ENCODE data around the gene CTDSP1.

Gene CTDSP1

DNA sequence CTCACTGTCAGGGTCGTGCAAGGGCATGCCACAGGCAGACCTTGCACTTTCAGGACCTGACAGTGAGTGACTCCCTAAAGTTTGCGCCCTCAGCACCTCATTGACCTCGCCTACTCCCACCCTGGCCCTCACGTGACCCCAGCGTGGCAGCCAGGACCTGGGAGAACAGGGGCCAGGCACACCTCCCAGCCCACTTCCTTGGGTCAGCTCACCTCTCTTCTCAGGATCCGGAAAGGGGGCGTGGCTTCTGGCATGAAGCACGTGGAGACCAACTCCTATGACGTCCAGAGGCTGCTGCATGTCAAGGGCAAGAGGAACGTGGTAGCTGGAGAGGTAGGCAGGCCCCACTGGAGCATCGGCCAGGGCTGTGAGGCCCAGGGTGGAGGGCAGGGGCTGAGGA lies 28.1 kb downstream of the CTDSP1 start:
- no peak for DNase-seq

DNA sequence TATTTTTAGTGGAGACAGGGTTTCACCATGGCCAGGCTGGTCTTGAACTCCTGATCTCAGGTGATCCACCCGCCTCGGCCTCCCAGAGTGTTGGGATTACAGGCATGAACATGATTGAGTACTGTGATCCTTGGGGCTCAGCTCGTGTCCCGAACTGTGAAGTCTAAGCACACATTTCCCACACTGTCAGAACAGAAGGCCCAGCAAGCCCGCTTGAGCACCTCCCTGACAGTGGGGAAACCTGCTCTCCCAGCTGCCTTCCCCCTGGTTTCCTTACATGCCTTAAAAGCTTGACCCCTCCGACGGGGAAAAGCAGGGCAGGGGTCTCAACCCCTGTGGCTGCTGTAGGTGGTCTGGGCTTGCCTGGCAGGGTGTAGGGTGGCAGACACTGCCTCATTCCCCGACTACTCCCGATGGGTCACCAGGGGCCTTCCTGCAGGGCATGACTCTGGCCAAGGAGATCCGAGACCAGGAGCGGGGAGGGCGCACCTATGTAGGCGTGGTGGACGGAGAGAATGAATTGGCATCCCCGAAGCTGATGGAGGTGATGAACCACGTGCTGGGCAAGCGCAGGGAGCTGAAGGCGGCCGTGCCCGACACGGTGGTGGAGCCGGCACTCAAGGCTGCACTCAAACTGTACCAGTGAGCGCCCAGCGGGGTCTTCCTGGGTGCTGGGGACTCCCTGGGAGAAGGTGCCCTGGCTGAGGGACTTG lies 29.3 kb downstream of the CTDSP1 start:
- no peak for DNase-seq

DNA sequence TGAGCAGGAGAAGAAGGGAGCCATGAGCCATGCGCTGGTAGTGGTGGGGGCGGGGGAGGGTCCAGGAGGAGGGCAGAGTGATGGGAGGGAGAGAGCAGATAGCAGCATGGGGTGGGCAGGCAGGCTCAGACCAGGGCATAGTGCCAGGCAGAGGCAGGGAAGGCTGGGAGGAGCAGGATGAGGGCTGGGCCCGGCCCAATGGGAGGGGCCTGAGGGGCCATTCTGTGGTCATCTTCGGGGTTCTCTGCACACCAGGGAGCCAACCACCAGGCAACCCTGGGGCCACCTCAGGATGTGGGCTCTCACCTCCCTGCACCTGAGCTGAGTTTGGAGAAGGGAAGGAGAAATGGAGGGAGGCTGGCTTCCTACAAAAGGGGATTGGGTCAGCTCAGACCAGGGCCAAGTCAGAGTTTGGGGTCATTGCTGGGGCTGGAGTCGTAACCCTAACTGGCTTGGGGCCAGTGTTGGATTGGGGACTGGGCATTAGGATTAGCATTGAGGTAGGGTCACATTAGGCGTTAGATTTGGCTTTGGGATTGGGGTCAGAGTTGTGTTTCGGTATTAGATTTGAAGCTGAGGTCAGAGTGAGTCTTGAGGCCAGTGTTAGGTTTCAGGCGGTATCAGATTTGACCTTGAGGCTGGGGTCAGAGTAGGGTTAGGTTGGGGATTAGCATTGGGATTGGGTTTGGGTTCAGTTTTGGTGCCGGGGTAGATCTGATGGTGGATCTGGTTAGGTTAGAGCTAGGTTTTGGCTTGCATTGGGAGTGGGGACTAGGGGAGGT lies 30.4 kb downstream of the CTDSP1 start:
- no peak for DNase-seq

DNA sequence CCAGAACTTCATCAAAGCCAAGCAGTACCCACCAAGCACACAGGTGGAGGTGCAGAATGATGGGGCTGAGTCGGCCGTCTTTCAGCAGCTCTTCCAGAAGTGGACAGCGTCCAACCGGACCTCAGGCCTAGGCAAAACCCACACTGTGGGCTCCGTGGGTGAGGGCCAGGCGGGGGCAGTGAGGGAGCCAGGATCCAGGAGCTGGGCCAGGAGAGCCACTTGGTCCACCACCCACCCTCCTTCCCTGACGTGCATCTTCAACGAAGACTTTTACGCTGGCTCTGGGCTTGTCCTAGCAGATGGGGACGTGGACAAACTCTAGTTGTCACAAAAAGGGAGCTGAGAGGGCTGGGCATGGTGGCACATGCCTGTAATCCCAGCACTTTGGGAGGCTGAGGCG lies 31.1 kb downstream of the CTDSP1 start:
- DNase-seq: no peak

DNA sequence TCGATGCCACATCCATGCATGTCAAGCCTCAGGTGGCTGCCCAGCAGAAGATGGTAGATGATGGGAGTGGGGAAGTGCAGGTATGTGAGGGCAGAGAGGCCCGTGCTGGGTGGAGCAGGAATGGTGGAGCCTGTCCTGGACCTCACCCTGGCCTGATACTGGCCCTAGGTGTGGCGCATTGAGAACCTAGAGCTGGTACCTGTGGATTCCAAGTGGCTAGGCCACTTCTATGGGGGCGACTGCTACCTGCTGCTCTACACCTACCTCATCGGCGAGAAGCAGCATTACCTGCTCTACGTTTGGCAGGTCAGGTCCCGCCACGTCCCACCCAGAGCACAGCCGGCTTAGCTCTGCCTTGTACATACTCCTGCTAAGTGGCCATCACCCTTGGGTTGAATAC lies 32.2 kb downstream of the CTDSP1 start:
- no peak for DNase-seq

DNA sequence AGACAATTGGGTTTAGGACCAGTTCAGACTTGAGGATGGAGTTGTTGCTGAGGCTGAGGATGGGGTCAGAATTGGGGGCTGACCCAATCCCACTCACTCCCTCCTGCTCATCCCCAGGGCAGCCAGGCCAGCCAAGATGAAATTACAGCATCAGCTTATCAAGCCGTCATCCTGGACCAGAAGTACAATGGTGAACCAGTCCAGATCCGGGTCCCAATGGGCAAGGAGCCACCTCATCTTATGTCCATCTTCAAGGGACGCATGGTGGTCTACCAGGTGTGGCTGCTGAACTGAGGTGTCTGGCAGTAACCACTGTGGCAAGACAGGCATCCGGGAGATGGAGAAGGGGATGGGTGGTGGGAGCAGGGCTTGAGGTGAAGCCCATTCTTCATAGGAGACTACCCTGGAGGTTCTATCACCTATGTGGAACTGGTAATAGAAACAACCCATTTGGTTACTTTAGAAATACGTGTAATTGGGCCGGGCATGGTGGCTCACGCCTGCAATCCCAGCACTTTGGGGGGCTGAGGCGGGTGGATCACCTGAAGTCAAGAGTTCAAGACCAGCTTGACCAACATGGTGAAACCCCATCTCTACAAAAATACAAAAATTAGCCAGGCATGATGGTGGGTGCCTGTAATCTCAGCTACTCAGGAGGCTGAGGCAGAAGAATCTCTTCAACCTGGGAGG lies 33.2 kb downstream of the CTDSP1 start:
- no peak for DNase-seq

DNA sequence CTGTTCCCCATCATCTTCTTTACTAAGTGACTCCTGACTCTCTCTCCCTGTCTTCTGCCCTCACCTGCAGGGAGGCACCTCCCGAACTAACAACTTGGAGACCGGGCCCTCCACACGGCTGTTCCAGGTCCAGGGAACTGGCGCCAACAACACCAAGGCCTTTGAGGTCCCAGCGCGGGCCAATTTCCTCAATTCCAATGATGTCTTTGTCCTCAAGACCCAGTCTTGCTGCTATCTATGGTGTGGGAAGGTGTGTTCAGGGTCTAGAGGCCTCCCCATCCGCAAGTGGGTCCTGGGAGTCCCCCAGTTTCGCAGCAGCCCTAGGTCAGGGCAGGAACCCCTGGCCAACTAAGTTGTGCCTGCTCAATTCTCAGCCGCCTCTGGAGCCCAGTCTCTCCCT lies 34.8 kb downstream of the CTDSP1 start:
- no peak for DNase-seq

DNA sequence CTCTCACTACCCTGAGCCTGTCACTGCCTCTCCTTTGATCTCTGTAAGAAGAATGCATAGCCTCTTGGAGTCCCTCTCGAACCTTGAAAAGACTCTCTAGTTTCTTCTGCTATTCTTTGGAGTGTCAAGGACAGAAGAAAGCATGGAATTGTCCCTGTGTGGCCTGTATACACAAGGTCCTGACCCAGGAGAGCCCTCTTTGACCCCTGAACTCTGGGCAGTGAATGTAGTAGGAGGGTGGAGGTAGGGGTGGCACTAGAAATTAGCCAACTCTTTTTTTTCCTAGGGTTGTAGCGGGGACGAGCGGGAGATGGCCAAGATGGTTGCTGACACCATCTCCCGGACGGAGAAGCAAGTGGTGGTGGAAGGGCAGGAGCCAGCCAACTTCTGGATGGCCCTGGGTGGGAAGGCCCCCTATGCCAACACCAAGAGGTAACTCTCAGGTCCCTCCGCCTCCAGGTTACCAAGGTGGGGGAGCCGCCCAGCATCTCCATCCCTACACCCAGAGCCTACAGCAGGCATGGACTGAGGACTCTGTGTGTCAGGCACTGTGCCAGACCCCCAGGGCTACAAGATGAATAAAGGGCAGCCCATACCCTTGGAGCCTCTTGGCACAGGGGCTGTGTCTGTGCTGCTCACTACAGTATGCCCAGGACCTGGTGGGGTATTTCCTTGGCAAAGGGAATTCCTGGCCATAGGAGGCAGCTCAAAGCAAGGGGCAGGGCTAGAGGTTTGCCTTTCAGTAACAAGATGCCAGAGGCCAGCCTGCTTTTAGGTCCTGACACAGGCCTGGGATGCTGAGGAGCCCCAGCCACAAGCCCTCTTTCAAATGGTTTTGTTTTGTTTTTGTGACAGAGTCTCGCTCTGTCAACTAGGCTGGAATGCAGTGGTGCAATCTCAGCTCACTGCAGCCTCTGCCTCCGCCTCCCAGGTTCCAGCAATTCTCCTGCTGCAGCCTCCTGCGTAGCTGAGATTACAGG lies 35.6 kb downstream of the CTDSP1 start:
- no peak for DNase-seq

DNA sequence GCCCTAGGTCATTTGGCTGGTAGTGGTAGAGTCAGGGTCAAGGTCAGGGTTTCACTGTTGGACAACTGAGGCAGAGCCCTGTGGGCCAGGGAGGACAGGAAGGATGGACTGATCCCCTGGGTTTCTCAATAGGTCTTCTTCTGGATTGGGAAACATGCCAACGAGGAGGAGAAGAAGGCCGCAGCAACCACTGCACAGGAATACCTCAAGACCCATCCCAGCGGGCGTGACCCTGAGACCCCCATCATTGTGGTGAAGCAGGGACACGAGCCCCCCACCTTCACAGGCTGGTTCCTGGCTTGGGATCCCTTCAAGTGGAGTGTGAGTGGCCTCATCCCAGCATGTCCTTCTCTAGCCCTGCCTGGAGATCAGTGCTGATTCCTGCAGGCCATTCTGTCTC lies 37.3 kb downstream of the CTDSP1 start:
- no peak for DNase-seq

DNA sequence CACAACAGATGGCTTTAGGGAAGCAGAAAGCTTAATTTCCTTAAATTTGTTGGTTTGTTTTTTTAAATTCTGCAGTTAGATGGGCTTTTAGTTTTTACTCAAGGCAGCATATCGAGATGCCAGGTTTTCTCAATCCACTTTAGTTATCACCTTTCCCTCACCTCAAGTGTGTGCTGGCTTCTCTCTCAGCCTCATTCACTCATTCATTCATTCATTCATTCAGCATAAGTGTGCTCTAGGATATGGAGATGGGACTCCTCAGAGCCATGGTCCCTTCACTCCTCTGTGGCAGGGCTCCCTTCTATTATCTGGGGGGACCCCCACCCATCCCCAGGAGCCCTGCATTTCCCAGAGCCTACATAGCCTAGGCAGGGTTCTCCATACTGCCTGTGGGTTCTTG lies 38.3 kb downstream of the CTDSP1 start:
- DNase-seq: no peak

DNA sequence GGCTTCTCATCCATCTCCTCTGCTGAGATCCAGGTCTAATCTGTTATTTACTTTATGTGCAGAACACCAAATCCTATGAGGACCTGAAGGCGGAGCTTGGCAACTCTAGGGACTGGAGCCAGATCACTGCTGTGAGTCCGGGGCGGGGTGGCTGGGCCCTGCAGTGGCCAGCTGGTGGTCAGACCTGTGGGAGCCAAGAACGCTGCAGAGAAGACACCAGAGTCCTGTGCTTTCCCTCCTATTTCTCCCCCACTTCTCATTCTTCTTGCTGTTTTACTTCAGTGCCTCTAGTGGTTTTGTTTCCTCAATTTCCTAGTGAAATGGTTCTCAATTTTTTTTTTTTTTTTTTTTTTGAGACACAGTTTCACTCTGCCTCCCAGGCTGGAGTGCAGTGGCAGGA lies 38.9 kb downstream of the CTDSP1 start:
- peak; percentile 23 to 40 (median 34) for DNase-seq

DNA sequence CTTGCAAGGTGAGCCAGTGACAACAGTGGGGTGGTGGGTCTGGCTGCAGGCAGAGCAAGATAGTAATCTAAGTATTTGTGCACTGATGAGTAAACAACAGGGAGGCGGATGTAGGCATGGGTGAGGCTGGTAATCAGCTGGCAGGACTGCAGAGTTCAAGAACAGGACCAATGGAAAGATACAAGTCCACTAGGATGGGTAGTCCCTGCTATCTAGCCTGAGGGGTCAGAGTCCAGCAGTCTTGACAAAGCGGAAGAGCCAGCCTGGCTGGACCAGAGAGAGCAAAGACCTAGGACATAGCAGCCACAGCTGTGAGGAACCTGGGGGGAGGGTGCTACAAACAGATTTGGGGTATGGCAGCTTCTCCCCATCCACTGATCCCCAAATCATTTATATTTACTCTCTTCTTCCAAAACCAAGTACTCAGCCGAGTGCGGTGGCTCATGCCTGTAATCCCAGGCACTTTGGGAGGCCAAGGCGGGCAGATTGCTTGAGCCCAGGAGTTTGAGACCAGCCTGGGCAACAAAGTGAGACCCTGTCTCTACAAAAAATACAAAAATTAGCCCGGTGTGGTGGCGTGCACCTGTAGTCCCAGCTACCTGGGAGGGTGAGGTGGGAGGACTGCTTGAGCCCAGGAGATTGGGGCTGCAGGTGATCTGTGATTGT lies 45.2 kb downstream of the CTDSP1 start:
- no peak for DNase-seq

DNA sequence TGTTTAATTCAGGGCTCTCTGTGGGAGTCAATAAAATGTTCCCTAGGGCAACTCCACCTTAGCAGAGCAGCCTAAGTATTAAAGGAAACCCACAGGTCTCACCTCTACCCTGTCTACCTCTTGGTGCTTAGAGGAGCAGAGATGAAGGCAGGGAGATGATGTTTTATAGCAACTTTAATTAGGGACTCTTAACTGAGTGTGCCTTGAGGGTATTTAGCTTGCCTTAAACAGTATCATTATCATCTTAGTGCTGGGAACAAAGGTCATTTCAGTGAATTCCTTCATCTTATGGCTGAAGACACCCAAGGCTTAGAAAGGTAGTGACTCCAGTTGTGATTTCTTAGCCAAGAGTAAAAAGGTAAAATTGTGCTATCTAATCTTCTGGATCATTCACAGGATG lies 45.9 kb downstream of the CTDSP1 start:
- no peak for DNase-seq

DNA sequence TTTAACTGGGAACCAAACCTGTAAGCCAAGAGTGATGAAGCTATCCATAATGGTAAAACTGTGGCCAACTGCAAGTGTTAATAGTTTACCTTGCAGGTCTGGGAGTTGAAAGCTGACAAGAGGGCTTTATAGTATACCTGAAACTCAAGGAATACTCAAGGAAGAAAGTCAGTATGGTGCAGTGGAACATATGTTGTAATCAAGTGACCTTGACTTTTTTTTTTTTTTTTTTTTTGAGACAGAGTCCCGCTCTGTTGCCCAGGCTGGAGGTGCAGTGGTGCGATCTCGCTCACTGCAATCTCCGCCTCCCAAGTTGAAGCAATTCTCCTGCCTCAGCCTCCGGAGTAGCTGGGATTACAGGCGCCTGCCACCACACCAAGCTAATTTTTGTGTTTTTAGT lies 46.9 kb downstream of the CTDSP1 start:
- no peak for DNase-seq

DNA sequence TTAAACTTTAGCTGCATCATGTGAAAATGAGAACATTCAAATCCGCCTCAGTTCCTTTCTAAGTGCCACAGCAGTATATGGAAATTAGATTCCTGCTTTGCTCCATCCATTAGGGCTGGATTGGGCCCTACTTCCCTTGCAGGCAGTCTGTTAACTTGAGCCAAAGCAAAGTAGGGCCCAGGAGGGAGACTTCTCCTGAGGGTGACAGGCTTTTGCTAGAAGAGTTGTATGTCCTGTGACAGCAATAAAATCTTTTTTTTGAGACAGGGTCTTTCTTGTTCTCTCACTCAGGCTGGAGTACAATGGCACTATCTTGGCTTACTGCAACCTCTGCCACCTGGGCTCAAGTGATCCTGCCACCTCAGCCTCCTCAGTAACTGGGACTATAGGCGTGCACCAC lies 47.4 kb downstream of the CTDSP1 start:
- DNase-seq: no peak

DNA sequence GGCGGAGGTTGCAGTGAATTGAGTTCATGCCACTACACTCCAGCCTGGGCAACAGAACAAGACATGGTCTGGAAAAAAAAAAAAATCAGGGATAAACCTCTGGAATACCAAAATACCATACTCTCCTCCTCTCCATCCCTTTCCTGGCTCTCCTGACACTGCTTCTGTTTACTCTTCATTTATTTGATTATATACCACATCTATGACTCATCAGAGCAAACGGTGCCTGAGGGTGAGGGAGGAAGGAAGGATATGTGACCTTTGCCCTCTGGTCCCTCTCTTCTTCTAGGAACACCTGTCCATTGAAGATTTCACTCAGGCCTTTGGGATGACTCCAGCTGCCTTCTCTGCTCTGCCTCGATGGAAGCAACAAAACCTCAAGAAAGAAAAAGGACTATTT lies 49.3 kb downstream of the CTDSP1 start:
- DNase-seq: no peak

DNA sequence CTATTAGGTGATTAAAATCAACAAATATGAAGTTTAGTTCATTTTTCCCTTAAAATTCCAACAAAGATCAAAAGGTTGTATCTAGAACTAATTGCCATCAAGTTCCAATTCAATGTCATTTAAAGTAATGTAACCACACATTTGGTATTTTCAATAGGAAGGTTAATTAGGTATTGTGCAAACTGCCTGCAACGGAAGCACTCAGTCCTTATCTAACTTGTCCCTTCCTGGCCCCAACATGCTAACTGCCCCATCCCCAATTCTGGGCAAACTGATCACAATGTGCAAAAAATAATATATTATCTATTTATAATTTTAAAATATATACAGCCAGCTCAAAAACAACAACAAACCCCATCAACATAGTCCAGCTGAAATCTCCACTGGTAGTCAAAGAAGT lies 52.4 kb downstream of the CTDSP1 start:
- no peak for DNase-seq
